Pons (tissue), 1 donor: ENCODE results near the gene CORO2B.
A peak's percentile ranks its signal among the peaks of the same experiment; 100 is the strongest.
"Not testable (repeated sequence)": the region's sequence is repeated elsewhere in the genome, so short reads cannot be mapped to it uniquely, and the experiment has no call there.

Source experiments
- DNase-seq: peaks from one replicate; pipeline ENCODE4 v3.0.0-alpha.2; 2016; ENCODE audit warnings: low spot score

CORO2B gene

DNA sequence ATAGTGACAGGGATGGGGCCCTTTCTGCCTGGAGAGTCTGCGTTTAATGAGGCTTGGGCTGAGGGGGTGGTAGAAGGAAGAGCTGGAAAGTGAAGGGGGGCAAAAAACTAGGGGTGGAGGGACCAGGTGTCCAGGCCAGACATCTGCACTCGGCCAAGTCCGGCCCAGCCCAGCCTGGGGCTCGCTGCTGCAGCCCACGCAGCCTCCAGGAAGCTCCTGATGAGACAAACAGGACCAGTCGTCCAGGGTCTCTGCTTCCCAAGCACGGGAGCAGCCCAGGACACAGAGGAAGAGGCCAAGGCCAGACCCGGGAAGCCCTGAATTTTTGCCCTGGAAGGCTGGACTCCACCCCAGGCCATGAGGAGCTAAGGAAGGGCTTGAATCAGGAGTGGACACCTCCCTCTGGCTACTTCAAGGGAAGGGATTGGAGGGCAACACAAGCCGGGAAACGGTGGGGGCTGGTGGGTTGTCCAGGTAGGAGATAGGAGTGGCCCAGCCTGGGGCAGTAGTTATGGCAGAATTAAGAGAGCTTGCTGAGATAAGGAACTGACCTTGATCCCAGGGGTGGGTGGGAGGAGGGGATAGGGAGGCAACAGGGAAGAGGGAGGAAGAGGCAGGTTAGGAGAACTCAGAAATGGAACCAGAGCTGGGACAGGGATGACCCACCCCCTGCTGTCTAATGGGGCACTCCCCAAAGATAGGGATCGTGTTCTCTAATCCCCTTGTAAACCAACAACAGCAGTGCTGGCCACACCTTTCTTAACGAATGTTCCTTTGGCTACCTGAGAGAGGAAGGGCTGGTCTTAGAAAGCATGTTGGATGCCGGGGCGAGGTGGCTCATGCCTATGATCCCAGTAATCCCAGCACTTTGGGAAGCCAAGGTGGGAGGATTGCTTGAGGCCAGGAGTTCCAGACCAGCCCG is 152.4 kb downstream of the CORO2B start:
- no peak for DNase-seq

DNA sequence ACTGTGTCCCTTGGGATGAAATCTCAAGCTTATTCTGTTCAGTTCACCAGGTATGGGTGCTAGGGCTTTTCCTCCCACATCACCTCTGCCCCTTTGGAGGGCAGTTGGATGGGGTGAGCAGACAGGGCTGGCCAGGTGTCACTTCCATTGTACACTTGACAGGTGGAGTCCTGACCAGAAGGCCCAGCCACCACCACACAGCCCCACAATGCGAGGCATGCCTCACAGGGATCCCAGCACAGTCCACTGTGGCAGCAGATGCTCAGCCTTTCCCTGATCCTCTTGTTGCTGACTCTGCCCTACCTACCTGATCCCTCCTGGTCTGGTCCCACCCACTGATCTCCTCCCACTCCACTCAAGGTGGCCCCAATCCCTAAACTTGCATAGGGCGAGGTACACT is 153.7 kb downstream of the CORO2B start:
- DNase-seq: no peak

DNA sequence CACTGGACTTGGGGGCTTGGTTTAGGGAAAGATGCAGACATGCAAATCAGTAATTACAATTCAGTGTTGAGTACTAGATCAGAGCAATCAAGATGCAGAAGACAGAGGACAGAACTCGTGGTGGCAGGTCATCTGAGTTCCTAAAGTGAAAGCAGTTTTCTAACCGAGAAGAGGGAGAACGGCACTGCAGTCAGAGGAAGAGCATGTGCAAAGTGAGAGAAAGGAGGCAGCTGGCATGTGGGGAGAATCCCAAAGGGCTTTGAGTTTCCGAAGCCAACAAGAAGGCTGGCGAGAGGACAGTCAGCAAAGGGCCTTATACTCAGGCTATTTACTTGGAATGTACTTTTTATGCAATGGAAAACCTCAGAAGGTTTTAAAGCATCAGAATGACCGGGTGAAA is 154.9 kb downstream of the CORO2B start:
- DNase-seq: peak; percentile 70

DNA sequence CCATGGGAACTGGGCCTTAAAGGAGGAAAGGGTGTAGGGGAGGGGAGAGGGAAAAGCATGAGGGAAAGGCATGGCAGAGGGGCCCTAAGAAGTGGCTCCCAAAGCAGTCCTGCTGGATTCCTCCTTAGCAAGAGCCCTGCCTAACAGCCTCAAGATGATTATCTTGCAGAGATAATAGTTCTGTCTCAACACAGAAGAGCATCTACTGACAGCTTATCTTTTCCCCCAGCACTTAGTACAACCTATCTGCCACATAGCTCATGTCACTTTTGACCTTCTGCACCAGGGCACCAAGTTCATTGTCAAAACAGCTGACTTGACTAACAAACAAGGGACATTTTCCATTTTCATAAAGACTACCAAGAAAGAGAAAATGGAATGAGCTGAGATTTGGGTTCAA is 155.6 kb downstream of the CORO2B start:
- DNase-seq: no peak

DNA sequence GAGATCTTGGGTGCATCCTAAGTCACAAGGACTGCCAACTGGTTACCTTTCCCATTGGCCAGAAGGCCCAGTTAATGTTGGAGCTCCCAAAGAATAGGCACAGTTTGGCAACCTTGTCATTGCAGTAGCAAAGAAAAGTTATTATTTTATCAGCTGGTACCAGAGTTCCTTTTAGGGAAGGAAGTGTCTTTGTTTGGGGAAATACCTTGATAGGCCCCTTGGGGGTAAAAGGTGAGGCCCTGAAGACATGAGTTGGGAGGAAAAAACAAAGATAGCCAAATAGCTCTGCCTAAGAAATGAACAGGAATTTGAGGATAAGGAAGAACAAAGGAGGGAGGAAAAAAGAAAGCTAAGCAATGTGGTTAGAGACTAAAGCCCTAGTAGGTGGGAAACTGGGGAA is 156.1 kb downstream of the CORO2B start:
- DNase-seq: no peak

DNA sequence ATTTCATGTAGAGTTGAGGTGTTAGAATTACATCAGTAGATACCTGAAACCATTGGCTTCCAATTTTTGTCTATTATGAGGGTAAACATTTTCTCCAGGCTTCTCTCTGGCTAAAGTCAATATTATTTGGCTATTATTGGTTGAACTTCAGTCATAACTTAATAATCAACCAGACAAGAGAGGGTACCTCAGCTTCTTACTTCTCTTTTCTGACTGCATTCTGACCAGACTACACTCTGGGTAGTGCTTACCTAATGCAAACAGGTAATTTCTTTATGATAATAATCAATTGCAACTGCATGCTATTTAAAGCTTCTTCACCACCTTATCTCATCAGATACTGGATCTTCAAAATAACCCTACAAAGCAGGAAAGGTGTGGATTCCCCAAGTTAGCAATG is 156.8 kb downstream of the CORO2B start:
- no peak for DNase-seq

DNA sequence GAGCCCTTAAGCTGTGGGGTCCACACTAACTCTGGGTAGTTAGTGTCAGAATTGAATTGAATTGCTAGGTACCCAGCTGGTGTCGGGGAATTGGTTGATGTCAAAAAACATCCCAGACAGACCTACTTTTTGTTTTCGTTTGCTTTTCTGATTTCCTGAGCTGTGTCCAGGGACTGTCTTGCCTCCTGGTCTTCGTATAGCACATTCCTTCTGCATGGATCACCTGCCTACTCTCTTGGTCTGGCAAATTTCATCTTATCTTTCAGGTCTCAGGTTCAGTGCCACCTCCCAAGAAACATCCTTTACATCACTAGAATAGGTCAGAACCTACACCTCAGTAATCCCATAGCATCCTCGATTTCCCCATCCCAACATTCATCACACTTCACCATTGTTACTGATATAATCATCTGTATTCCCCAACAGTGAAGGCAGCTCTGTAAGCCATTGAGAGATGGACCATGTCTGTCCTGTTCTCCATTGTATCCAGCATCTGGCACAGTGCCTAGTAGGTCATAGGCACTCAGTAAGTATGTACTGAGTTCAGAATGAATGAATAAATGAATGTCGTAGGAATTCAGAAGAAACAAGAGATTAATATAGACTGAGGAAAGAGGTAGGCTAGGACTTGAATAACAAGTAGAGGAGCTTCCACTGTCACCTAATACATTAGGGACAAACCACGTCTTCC is 160.7 kb downstream of the CORO2B start:
- peak; percentile 95 for DNase-seq

DNA sequence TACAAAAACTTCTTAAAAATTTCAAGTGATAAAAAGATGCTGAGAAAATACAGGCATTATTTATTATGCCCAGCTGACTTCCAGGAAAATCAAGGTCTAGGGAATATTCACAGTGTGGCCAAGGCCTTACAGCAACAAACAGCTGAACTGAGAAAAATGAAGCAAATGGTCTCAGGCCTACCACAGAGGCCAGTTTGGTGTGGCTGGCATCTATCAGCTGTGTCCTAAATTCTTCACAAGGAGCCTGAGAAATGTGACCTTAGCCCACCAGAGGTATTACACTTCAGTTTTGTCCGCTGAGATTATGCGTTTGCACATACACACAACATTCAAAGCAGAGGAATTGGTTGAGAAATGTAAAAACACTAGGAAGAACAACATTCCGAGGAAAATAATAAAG is 164.5 kb downstream of the CORO2B start:
- no peak for DNase-seq

DNA sequence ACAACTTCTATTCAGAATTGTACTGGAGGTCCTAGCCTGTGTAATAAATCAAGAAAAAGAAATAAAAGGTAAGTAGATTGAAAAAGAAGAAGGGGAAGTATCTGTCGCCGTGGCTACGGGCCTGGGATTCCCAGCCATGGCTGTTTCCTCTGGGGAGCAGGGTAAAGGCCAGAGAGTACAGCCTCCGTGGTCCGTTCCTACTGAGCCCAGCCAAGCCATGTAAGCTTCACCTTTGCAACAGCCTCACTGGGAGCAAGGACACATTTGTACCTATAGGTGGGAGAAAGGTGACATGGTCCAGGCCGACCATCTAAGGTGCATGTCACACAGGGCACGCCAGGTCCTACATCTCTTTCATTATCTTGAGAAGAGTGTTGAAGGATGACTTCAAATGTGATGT is 170.6 kb downstream of the CORO2B start:
- no peak for DNase-seq

DNA sequence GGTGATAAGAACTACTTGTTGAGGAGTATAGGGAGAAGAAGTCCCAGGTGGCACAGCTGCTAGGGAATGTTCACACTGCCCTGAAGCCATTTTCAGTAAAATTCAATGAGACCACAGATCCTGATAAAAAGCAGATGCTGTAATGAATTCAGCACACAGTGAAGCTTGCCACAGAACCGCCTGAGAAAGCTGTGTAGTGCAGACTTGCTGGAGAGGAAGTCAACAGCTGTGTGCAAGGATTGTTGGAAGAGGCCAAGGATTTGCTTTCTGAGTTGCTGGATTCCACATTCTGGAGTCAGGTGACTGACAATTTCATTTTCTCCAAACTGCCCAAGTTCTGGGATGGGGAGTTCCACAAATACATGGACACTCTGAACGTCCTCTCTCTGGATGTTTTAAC is 171.0 kb downstream of the CORO2B start:
- DNase-seq: no peak

DNA sequence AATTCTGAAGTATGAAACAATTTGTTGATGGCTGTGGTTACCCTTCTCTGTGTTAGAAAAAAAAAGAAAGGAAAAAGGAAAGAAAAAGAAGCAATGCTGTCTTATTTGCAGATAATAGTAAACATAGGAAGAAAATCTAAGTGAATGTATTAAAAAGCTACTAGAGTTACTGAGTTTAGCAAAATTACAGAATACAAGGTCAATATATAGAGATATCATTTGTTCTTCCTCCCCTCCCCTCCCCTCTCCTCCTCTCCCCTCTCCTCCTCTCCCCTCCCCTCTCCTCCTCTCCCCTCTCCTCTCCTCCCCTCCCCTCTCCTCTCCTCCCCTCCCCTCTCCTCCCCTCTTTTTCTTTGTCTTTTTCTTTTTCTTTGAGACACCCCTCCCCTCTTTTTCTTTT is 172.8 kb downstream of the CORO2B start:
- no peak for DNase-seq

DNA sequence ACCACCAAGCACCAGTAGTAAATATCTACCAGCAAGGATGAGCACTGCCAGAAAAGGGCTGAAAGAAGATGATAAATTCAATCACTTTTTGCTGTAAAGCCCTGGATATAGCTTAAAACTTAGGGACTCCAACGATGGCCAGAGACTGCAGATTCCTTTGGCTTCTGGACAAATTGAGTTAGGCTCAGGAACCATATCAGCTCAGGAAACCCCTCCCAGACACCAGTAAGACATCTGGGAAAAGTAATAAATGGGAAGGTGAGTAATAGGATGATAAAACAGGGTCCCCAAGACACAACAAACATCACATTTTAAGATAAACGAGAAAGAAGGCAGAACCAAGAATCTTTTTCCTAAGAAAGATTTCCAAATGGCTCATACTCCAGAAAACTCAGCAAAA is 176.9 kb downstream of the CORO2B start:
- DNase-seq: no peak

DNA sequence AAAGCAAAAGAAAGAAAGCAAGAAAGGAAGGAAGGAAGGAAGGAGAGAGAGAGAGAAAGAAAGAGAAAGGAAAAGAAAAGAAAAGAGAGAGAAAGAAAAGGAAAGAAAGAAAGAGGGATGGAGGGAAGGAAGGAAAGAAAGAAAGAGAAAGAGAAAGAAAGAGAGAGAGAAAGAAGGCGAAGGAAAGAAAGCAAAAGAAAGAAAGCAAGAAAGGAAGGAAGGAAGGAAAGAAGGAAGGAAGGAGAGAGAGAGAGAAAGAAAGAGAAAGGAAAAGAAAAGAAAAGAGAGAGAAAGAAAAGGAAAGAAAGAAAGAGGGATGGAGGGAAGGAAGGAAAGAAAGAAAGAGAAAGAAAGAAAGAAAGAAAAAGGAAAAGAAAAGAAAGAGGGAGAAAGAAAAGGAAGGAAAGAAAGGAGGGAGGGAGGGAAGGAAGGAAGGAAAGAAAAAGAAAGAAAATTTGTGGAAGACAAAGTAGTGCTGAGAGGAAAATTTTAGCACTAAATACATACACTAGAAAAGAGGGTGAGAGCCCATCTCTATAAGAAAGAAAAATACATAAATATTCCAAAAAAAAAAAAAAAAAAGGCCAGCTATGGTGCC is 181.3 kb downstream of the CORO2B start:
- not testable (repeated sequence) for DNase-seq

DNA sequence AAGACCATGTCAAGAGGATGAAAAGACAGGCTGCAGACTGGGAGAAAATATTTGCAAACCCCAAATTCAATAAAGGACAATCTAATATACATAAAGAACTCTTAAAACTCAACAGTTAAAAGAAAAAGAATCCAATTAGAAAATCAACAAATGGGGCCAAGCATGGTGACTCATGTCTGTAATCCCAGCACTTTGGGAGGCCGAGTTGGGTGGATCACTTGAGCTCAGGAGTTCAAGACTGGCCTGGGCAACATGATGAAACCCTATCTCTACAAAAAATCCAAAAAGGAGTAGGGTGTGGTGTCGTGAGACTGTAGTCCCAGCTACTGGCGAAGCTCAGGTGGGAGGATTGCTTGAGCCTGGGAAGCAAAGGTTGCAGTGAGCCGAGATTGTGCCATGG is 184.3 kb downstream of the CORO2B start:
- no peak for DNase-seq

DNA sequence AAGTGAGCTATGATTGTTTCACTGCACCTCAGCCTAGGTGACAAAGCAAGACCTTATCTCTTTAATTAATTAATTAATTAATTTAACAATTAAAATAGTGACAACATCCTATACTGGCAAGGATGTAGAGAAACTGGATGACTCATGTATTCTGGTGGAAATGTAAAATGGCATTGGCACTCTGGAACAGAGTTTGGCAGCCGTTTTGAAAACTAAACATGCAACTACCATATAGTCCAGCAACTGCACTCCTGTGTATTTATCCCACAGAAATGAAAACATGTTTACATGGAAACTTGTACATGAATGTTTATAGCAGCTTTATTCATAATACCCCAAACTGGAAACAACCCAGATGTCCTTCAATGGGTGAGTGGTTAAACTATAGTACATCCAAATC is 185.3 kb downstream of the CORO2B start:
- DNase-seq: no peak

DNA sequence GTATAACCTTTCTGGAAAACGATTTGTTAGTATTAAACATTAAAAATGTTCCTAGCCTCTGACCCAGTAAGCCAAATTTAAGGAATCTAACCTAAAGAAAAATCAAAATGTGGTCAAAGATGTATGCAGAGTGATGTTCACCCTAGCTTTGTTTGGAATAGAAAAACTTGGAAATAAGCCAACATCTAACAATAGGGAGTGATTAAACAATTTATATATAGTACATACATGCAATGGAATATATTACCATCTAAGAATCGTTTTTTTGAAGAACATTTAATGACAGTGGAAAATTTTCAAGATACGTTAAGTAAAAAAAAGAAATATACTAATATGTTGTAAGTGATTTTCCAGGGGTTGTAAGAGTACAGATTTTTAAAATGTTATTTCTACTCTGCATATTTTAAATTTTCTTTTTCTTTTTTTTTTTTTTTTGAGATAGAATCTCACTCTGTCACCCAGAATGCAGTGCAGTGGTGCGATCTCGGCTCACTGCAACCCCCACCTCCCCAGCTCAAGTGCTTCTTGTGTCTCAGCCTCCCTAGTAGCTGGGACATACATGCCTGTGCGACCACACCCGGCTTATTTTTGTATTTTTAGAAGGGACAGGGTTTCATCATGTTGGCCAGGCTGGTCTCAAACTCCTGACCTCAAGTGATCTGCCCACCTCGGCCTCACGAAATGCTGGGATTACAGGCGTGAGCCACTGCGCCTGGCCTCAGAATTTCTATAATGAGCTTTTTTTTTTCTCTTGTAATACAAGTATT is 187.0 kb downstream of the CORO2B start:
- DNase-seq: no peak

DNA sequence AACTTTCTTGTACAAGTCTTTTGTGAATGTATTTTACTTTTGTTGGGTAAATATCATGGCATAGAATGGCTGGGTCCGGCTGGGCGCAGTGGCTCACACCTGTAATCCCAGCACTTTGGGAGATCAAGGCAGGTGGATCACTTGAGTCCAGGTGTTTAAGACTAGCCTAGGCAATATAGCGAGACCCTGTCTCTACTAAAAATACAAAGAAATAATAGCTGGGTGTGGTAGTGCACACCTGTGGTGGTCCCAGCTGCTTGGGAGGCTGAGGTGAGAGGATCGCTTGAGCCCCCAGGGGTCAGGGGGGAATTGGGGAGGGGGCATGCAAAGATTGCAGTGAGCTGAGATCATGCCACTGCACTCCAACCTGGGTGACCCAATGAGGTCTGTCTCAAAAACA is 189.0 kb downstream of the CORO2B start:
- no peak for DNase-seq

DNA sequence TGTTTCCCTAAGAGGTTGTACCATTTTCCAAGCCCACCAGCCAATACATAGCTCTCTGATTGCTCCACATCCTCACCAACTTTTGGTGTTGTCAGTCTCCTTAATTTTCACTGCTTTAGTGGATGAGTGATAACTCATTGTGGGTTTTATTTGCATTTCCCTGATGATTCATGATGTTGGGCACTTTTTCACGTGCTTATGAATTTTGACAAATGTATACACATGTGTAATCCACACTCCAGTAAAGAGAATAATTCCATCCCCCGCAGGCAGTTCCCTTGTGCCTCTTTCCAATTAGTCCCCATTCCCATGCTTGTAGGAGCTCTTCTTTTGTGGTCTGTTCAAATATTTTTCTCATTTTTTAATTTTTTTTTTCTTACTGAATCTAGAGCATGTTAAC is 189.5 kb downstream of the CORO2B start:
- DNase-seq: no peak

DNA sequence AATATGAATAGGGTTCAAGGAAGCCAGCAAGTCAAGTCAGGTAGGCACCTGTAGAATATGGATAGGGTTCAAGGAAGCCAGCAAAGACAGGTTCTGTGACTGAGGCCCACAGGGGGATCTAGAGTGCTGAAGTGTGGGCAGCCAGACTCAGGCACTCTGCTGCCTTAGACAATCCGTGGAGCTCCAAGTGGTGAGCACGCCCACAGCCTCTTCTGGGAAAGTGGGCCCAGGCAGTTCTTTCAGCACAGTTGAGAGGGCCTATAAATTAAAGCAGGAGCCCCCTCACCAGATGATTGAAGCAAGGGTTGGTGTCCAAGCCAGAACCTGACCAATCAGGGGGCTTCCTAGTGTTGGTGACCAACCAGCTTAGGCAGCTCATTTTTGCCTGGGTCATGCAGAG is 190.9 kb downstream of the CORO2B start:
- no peak for DNase-seq

DNA sequence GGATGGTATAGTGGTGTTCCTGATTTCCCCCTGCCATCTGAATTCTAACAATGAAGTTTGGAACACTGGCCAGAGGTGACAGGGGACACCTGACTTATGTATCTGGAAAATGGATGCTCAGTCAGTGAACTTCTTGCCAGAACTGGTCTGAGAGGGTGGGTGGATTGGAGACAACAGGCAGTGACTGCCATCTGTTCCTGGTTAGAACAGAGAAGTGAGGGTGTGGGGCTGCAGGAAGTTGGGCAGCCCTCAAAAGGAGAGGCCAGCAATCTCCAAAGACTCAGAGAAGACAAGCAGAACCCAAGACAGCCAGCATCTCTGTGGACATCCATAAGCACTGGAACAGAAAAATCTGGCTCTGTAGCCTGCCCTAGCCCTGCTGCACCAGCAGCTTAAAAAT is 191.4 kb downstream of the CORO2B start:
- no peak for DNase-seq

DNA sequence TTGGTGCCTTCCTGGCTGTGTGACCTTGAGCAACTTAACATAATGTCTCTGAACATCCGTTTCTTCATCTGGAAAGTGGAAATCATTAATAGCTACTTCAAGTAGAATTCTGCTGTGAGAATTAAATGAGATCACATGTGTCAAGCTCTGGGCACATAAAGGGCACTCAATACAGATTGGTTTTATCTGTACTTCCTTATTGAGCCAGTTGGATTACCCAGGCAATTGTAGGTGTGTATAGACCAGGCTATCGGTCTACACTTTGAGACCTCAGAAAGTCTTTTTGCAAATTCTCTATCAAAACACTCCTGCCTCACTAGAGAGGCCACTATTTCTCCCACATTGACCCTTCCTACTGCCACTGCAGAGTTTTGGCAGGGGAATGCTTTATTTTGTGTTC is 194.2 kb downstream of the CORO2B start:
- no peak for DNase-seq

DNA sequence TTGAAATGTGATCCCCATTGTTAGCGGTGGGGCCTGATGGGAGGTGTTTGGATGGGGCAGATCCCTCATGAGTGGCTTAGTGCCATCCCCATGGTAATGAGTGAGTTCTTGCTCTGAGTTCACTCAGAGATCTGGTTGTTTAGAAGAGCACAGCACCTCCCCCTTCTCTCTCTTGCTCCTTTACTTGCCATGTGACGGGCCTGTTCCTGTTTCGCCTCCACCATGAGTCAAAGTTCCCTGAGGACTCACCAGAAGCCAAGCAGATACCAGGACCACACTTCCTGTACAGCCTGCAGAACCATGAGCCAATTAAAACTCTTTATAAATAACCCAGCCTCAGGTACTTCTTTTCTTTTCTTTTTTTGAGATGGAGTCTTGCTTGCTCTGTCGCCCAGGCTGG is 195.3 kb downstream of the CORO2B start:
- no peak for DNase-seq
